Keratinocyte (primary cell): ENCODE results near the gene PIN1. TPM values are rescaled to one million over a fixed set of nuclear protein-coding genes. Genes with fewer than 3 reads are reported as not detected.

ENCODE experiments used
- DNase-seq: peaks from one replicate; pipeline ENCODE4 v3.0.0-alpha.2; 2011; ENCODE audit warnings: low read depth, missing footprints, low spot score
- FAIRE-seq: peaks from 2 replicates; lab custom pipeline; 2011; peaks lifted over from hg19 to GRCh38; lab: Jason Lieb, UNC
- H2AFZ ChIP-seq: 2 replicates; pipeline ENCODE4 v1.6.0; 2012; ENCODE audit warnings: low read length, control low read depth, inconsistent platforms; ENCODE audit not compliant: control insufficient read depth
- H3K27ac ChIP-seq: 2 replicates; pipeline ENCODE4 v1.5.1; 2011; ENCODE audit warnings: low read length; ENCODE audit not compliant: control insufficient read depth, insufficient read depth
- H3K27me3 ChIP-seq: 3 replicates; pipeline ENCODE4 v1.6.0; 2011; ENCODE audit warnings: low read length; ENCODE audit not compliant: control insufficient read depth, insufficient read depth; ENCODE audit errors: extremely low read depth
- H3K36me3 ChIP-seq, 2 experiments: 2 replicates in 1 of 2; 3 replicates in 1 of 2; pipeline ENCODE4 v1.5.1; 2011; ENCODE audit warnings: low read length in 2 of 2, mild to moderate bottlenecking in 1 of 2; ENCODE audit not compliant: control insufficient read depth in 2 of 2, insufficient read depth in 2 of 2; ENCODE audit errors: extremely low read depth in 1 of 2
- H3K4me1 ChIP-seq: 3 replicates; pipeline ENCODE4 v1.5.1; 2011; ENCODE audit warnings: low read length; ENCODE audit not compliant: control insufficient read depth, insufficient read depth; ENCODE audit errors: extremely low read depth
- H3K4me2 ChIP-seq: 3 replicates; pipeline ENCODE4 v1.6.0; 2011; ENCODE audit warnings: low read depth, low read length; ENCODE audit not compliant: control insufficient read depth, insufficient read depth; ENCODE audit errors: extremely low read depth
- H3K4me3 ChIP-seq, 3 experiments: fragments of 200-600 bp in 1 of 3; sonication (generic) in 1 of 3; 2 replicates in 2 of 3; 3 replicates in 1 of 3; pipeline ENCODE4 v1.5.1; 2011 to 2016; ENCODE audit warnings: low read length in 3 of 3, mild to moderate bottlenecking in 3 of 3, control low read depth in 2 of 3, inconsistent platforms in 1 of 3, low read depth in 1 of 3, mixed read lengths in 1 of 3, mixed run types in 1 of 3, moderate library complexity in 1 of 3; ENCODE audit not compliant: control insufficient read depth in 2 of 3, insufficient read depth in 2 of 3; ENCODE audit errors: extremely low read depth in 1 of 3
- H3K79me2 ChIP-seq: 2 replicates; pipeline ENCODE4 v1.6.0; 2012; ENCODE audit warnings: low read length; ENCODE audit not compliant: control insufficient read depth, insufficient read depth
- H3K9ac ChIP-seq: 3 replicates; pipeline ENCODE4 v1.6.0; 2011; ENCODE audit warnings: low read length; ENCODE audit not compliant: control insufficient read depth, insufficient read depth; ENCODE audit errors: extremely low read depth
- H3K9me1 ChIP-seq: 3 replicates; pipeline ENCODE4 v1.6.0; 2011; ENCODE audit warnings: low read length; ENCODE audit not compliant: control insufficient read depth, insufficient read depth; ENCODE audit errors: extremely low read depth
- H3K9me3 ChIP-seq: 2 replicates; pipeline ENCODE4 v1.5.1; 2012; ENCODE audit warnings: low read depth, low read length; ENCODE audit not compliant: control insufficient read depth
- H4K20me1 ChIP-seq: 3 replicates; pipeline ENCODE4 v1.6.0; 2011; ENCODE audit warnings: low read length; ENCODE audit not compliant: control insufficient read depth, insufficient read depth; ENCODE audit errors: extremely low read depth
- CTCF ChIP-seq, 3 experiments: IDR thresholded peaks in 1 of 3; conservative IDR thresholded peaks in 1 of 3; optimal IDR thresholded peaks in 1 of 3; 2 replicates in 2 of 3; 3 replicates in 1 of 3; pipeline versions ENCODE3 to v1.5.1; 2011; ENCODE audit warnings: low read length in 3 of 3, mild to moderate bottlenecking in 3 of 3, moderate library complexity in 2 of 3, control low read depth in 1 of 3, inconsistent platforms in 1 of 3; ENCODE audit not compliant: insufficient read depth in 2 of 3; ENCODE audit errors: extremely low read depth in 1 of 3
- EZH2 ChIP-seq: IDR thresholded peaks from one replicate; pipeline ENCODE4 v1.6.1; 2012; ENCODE audit warnings: inconsistent platforms, mild to moderate bottlenecking, low read length, moderate library complexity
- dilution Hi-C: fragments of 300-500 bp; cut with MboI; formaldehyde crosslinking; loops from one replicate; pipeline ENCODE4 v1.7.0; 2020; ENCODE audit warnings: low sequenced_read_pairs; ENCODE audit not compliant: extremely low pct_ligation_motif_present
- polyA plus RNA-seq, 5 experiments: library from polyadenylated mRNA; depleted of rRNA in 3 of 5; stranded (reverse) in 3 of 5; stranded (forward) in 1 of 5; unstranded in 1 of 5; fragments of >200 nt; gene quantifications; 1 replicate in 1 of 5; 2 replicates in 3 of 5; 3 replicates in 1 of 5; pipeline versions ENCODE4 v1.2.1 to v1.2.3, GENCODE V29; 2011 to 2012; ENCODE audit warnings: missing spikeins in 2 of 5, low read depth in 1 of 5, low replicate concordance in 1 of 5

The PIN1 gene
- polyA plus RNA-seq, 1 donor (not counting 4 experiments of a cell fraction or from before 2014, with no cell fraction given): 39.8 TPM

DNA sequence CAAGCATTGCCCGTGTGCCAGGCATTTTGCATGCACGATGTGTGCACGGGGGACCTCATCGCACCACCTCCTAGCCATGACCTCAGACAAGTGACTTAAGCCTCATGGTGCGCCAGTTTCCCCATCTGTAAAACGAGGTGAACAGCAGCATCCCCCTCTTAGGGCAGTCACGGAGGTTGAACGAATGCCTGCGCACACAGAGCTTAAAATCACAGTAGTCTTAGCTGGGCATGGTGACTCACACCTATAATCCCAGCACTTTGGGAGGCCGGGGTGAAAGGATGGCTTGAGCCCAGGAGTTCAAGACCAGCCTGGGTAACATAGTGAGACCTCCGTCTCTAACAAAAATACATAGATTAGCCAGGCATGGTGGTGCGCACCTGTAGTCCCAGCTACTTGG lies 48.6 kb downstream of the PIN1 start:
- Histone ChIP-seq H3K27ac (peak overlapping the region; percentile 54), H3K36me3 (no peaks in the 10 kb centered on the region), H3K9ac (no peak overlapping the region), H3K4me3 (no peak overlapping the region), H3K79me2 (no peaks in the 10 kb centered on the region), H3K27me3 (no peaks in the 10 kb centered on the region), H3K9me3 (no peaks in the 10 kb centered on the region), H4K20me1 (no peaks in the 10 kb centered on the region), H3K9me1 (no peaks in the 10 kb centered on the region), H3K4me2 (peak overlapping the region; percentile 52), H2AFZ (no peak overlapping the region), H3K4me1 (peaks cover 7% of the 10 kb centered on the region)
- no peak for FAIRE-seq
- TF ChIP-seq CTCF (optimal IDR thresholded peaks at IDR 0.05 in 1 of 3, IDR thresholded peaks at IDR 0.05 in 1 of 3, conservative IDR thresholded peaks at IDR 0.05 in 1 of 3; ENCODE audit: extremely low read depth in 1 of 3, insufficient read depth in 2 of 3, low read length in 3 of 3): no peak
- no peak for TF ChIP-seq EZH2
- no peak for DNase-seq
- dilution Hi-C loops: no loop called here

DNA sequence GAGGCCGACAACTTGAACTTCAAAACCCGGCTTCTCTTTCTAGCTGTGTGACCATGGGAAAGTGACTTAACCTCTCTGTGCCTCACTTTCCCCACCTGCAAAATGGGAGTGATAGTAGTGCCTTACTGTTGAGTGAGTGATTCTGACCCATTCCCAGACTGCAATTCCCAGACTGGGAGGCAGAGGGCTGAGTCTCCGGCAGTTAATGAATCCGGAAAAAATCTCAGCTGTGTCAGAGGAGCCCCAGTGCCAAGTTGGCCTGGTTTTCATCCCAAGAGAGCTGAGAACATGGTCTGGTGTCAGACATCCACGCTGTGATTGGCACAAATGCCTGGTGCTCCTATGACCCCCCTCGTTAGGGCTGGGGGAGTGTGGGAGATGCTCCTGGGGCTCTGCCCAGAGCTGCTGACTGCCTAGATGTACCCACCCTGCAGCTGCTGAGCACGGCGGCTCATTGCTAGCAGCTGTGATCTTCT lies 50.0 kb downstream of the PIN1 start:
- dilution Hi-C loops: no loop called here
- Histone ChIP-seq H3K4me2 (no peak overlapping the region), H3K79me2 (no peaks in the 10 kb centered on the region), H4K20me1 (no peaks in the 10 kb centered on the region), H3K9me1 (no peaks in the 10 kb centered on the region), H3K27me3 (no peaks in the 10 kb centered on the region), H3K9me3 (no peaks in the 10 kb centered on the region), H3K36me3 (no peaks in the 10 kb centered on the region), H3K4me1 (peaks cover 10% of the 10 kb centered on the region), H3K9ac (no peak overlapping the region), H2AFZ (no peak overlapping the region), H3K27ac (no peak overlapping the region), H3K4me3 (no peak overlapping the region)
- DNase-seq (no peak), FAIRE-seq (no peak)
- TF ChIP-seq CTCF (optimal IDR thresholded peaks at IDR 0.05 in 1 of 3, IDR thresholded peaks at IDR 0.05 in 1 of 3, conservative IDR thresholded peaks at IDR 0.05 in 1 of 3; ENCODE audit: extremely low read depth in 1 of 3, insufficient read depth in 2 of 3, low read length in 3 of 3) (peak; percentile 34 to 48 (median 39)), EZH2 (no peak)
